Mesendoderm (in vitro differentiated cells): ENCODE data around the gene CDH23.

Experiments used
- DNase-seq: peaks from one replicate; pipeline ENCODE4 v3.0.0; 2013
- H2AK5ac ChIP-seq: 2 replicates; pipeline ENCODE4 v1.6.1; 2013; ENCODE audit warnings: low read length, inconsistent platforms
- H2BK120ac ChIP-seq: 2 replicates; pipeline ENCODE4 v1.6.1; 2013; ENCODE audit warnings: low read depth, mild to moderate bottlenecking, low read length, moderate library complexity, mixed read lengths
- H2BK15ac ChIP-seq: replicated peaks from 2 replicates; pipeline ENCODE4 v1.6.1; 2013; ENCODE audit warnings: low read depth, mild to moderate bottlenecking, moderate library complexity
- H2BK5ac ChIP-seq: 2 replicates; pipeline ENCODE4 v1.6.1; 2013; ENCODE audit warnings: low read length, inconsistent platforms
- H3K18ac ChIP-seq: 2 replicates; pipeline ENCODE4 v1.6.1; 2013; ENCODE audit warnings: mild to moderate bottlenecking, low read length, mixed read lengths
- H3K23ac ChIP-seq: one replicate; pipeline ENCODE4 v1.6.1; 2013; ENCODE audit warnings: low read length
- H3K27ac ChIP-seq: 2 replicates; pipeline ENCODE4 v1.5.1; 2013; ENCODE audit warnings: low read depth, mild to moderate bottlenecking, inconsistent platforms, low read length, moderate library complexity
- H3K27me3 ChIP-seq: 2 replicates; pipeline ENCODE4 v1.6.1; 2013; ENCODE audit warnings: low read length, control low read depth, mild to moderate bottlenecking, inconsistent platforms; ENCODE audit not compliant: insufficient read depth, poor library complexity
- H3K36me3 ChIP-seq: 2 replicates; pipeline ENCODE4 v1.6.1; 2013; ENCODE audit warnings: low read length, inconsistent platforms; ENCODE audit not compliant: control insufficient read depth, insufficient read depth
- H3K4ac ChIP-seq: one replicate; pipeline ENCODE4 v1.6.1; 2013; ENCODE audit warnings: low read depth, mild to moderate bottlenecking, low read length, moderate library complexity
- H3K4me1 ChIP-seq: 2 replicates; pipeline ENCODE4 v1.6.1; 2013; ENCODE audit warnings: low read depth, low read length, inconsistent platforms; ENCODE audit not compliant: control insufficient read depth
- H3K4me2 ChIP-seq: 2 replicates; pipeline ENCODE4 v1.6.1; 2013; ENCODE audit warnings: low read length
- H3K4me3 ChIP-seq: 2 replicates; pipeline ENCODE4 v1.5.1; 2013; ENCODE audit warnings: mild to moderate bottlenecking, low read length
- H3K56ac ChIP-seq: one replicate; pipeline ENCODE4 v1.6.1; 2013; ENCODE audit warnings: low read length
- H3K79me1 ChIP-seq: 2 replicates; pipeline ENCODE4 v1.6.1; 2013; ENCODE audit warnings: low read length, inconsistent platforms
- H3K79me2 ChIP-seq: 2 replicates; pipeline ENCODE4 v1.6.1; 2013; ENCODE audit warnings: mild to moderate bottlenecking, low read length; ENCODE audit not compliant: control insufficient read depth, insufficient read depth
- H3K9ac ChIP-seq: 2 replicates; pipeline ENCODE4 v1.6.1; 2013; ENCODE audit warnings: low read length, inconsistent platforms
- H4K5ac ChIP-seq: one replicate; pipeline ENCODE4 v1.6.1; 2013; ENCODE audit warnings: low read length
- H4K8ac ChIP-seq: one replicate; pipeline ENCODE4 v1.6.1; 2013; ENCODE audit warnings: low read depth, mild to moderate bottlenecking, control low read depth, low read length, moderate library complexity
- WGBS: extraction: QIAGEN DNeasy Blood & Tissue Kit; methylation state at CpG from one replicate; pipeline ENCODE4 v1.1.7; 2013; ENCODE audit warnings: low lambda C conversion rate, missing lambda C conversion rate; ENCODE audit not compliant: insufficient coverage; ENCODE audit errors: extremely low coverage; 5-methylcytosine and 5-hydroxymethylcytosine counted together

The CDH23 gene

DNA sequence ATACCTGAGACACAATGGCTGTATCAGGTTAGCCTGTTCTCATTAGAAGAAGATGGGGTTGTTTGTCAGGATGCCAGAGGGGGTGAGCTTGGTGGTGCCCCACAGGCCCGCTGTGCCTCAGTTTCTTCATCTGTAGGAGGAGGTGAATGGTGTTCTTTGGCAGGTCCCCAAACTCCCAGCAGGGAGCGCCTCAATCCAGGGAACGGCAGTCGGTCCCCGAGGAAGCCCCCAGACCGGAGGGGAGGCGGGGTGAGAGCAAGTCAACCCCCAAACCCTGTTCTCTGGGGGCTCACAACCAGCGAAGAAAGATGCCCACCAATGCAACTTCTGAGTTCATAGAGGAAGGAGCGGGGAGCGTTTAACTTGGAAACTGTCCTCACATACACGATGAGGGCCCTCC lies 306.9 kb downstream of the CDH23 start:
- Histone ChIP-seq H3K4me2 (no peak overlapping the region), H3K79me2 (no peaks in the 10 kb centered on the region), H2BK120ac (no peak overlapping the region), H3K36me3 (no peaks in the 10 kb centered on the region), H3K4me3 (no peak overlapping the region), H4K5ac (no peak overlapping the region), H2BK15ac (no peak overlapping the region), H3K79me1 (no peaks in the 10 kb centered on the region), H3K56ac (no peak overlapping the region), H4K8ac (no peak overlapping the region), H3K9ac (no peak overlapping the region), H2AK5ac (no peak overlapping the region), H3K4ac (no peak overlapping the region), H3K23ac (no peak overlapping the region), H3K27me3 (no peaks in the 10 kb centered on the region), H3K4me1 (no peaks in the 10 kb centered on the region), H3K27ac (no peak overlapping the region), H2BK5ac (no peak overlapping the region), H3K18ac (no peak overlapping the region)
- WGBS = no CpG with 5 or more reads among the region's 11 CpGs
- DNase-seq = no peak

DNA sequence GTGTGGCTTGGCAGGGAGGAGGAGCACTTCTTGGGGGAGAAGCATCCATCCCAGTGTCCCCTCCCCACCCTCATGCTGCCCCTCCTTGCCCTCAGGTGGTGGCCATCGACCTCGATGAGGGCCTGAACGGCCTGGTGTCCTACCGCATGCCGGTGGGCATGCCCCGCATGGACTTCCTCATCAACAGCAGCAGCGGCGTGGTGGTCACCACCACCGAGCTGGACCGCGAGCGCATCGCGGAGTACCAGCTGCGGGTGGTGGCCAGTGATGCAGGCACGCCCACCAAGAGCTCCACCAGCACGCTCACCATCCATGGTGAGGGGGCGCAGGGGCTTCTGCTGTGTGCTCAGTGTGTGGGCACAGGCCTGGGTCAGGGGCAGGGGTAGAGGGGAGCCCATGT lies 308.1 kb downstream of the CDH23 start:
- WGBS = no CpG with 5 or more reads among the region's 18 CpGs
- Histone ChIP-seq H3K56ac (no peak overlapping the region), H3K4me3 (no peak overlapping the region)

DNA sequence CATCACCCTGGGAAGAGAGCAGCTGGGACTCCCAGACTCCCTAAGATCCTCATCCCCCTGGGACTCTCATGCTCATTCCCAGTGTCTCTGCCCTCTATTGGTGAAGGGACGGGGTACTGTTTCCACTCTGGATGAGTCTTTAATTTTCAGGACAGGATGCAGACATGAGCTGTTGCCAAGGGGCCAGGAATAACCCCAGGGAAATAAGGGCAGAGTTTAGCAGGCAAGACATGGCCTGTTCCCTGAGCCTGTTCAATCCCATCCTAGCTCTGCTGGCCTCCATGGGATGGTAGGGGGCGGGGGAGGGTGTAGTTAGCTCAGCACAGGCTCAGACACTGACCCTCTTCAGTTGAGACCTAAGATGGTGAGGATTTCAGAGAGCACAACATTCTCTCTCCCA lies 308.9 kb downstream of the CDH23 start:
- H2BK15ac ChIP-seq = no peak overlapping the region

More for the DNA sequence above, 308.1 kb downstream of the CDH23 start:
- Histone ChIP-seq H3K36me3 (no peaks in the 10 kb centered on the region), H4K5ac (no peak overlapping the region), H2AK5ac (no peak overlapping the region), H3K27me3 (no peaks in the 10 kb centered on the region), H2BK120ac (no peak overlapping the region), H4K8ac (no peak overlapping the region), H3K4me2 (no peak overlapping the region), H3K23ac (no peak overlapping the region), H2BK5ac (no peak overlapping the region), H3K79me2 (no peaks in the 10 kb centered on the region), H3K4ac (no peak overlapping the region), H2BK15ac (no peak overlapping the region), H3K9ac (no peak overlapping the region), H3K4me1 (no peaks in the 10 kb centered on the region), H3K18ac (no peak overlapping the region), H3K79me1 (no peaks in the 10 kb centered on the region), H3K27ac (no peak overlapping the region)
- DNase-seq = no peak

DNA sequence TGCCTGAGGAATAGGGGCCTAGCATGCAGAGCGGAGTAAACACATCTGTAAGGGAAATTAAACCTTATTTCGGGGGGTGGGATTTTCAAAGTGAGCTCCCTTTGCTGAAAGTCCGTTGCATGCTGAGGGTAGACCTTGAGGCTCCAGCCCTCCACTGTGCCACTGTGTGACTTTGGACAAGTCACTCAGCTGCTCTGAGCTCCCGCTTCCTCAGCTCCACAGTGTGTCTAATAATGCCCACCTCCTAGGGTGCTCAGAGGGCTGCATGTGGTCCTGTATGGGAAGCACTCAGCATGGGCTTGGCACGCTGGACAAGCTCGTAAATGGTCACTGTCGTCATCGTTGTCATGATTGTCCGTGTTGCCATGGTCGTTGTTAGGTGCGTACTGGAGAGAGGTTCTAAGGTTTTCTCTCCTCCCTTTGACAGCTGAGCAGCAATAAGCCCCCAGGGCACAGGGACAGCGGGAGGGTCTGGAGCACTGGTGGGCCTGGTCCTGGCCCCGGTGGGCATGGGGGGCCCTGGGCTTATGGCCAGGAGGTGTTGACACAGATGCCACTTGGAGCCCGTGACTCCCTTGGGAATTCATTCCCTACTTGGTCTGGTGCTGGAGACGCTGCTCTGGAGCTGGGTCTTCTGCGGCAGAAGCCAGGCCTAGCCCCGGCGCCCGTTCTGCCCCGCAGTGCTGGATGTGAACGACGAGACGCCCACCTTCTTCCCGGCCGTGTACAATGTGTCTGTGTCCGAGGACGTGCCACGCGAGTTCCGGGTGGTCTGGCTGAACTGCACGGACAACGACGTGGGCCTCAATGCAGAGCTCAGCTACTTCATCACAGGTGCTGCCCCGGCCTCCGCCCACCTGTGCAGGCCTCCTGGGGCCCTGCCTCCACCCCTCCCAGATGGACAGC lies 309.7 kb downstream of the CDH23 start:
- H3K18ac ChIP-seq = no peak overlapping the region
- no peaks in the 10 kb centered on the region for H3K79me2 ChIP-seq
- no CpG with 5 or more reads among the region's 35 CpGs for WGBS
- no peaks in the 10 kb centered on the region for H3K36me3 ChIP-seq
- no peak for DNase-seq
- no peaks in the 10 kb centered on the region for H3K27me3 ChIP-seq
- H3K23ac ChIP-seq = no peak overlapping the region
- no peak overlapping the region for H3K56ac ChIP-seq
- H3K4me2 ChIP-seq = no peak overlapping the region
- H4K8ac ChIP-seq = no peak overlapping the region
- H2BK120ac ChIP-seq = no peak overlapping the region
- no peak overlapping the region for H4K5ac ChIP-seq
- no peak overlapping the region for H3K27ac ChIP-seq
- no peaks in the 10 kb centered on the region for H3K4me1 ChIP-seq
- H3K79me1 ChIP-seq = no peaks in the 10 kb centered on the region
- no peak overlapping the region for H2BK5ac ChIP-seq
- H3K9ac ChIP-seq = no peak overlapping the region
- no peak overlapping the region for H2AK5ac ChIP-seq
- H2BK15ac ChIP-seq = no peak overlapping the region
- H3K4me3 ChIP-seq = no peak overlapping the region
- H3K4ac ChIP-seq = no peak overlapping the region

More for the DNA sequence above, 308.9 kb downstream of the CDH23 start:
- Histone ChIP-seq H3K36me3 (no peaks in the 10 kb centered on the region), H4K5ac (no peak overlapping the region), H3K4me1 (no peaks in the 10 kb centered on the region), H3K4me2 (no peak overlapping the region), H3K27ac (no peak overlapping the region), H3K18ac (no peak overlapping the region), H3K4ac (no peak overlapping the region), H3K79me1 (no peaks in the 10 kb centered on the region), H2AK5ac (no peak overlapping the region), H2BK120ac (no peak overlapping the region), H3K27me3 (no peaks in the 10 kb centered on the region), H4K8ac (no peak overlapping the region), H2BK5ac (no peak overlapping the region), H3K9ac (no peak overlapping the region), H3K79me2 (no peaks in the 10 kb centered on the region), H3K23ac (no peak overlapping the region), H3K56ac (no peak overlapping the region), H3K4me3 (no peak overlapping the region)
- DNase-seq = no peak
- no CpG with 5 or more reads among the region's 2 CpGs for WGBS

DNA sequence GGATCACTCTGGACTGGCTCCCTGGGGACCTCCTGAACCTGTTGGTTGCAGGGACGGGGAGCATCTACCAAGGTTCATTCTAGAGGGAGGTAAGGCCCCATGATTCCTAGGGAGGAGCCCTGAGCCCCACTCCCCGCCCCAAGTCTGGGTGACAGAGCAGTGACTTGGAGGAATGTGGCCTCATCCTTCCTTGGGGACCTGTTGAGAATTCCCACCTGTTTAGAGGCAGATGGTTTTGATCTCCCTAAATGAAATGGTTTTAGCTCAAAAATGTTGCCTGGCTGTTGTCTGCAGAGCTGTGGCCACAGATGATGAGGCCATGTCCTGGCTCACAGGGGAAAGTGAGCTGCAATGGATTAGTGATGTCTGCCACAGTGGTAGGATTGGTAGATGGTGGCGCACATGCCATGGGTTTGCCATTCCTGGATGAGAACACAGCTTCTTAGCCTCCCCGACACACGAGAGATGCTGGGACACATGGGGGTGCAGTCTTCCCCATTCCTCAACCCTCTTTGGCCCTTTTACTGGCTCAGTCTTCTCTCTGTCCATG lies 310.6 kb downstream of the CDH23 start:
- H2BK15ac ChIP-seq = no peak overlapping the region
- no peak overlapping the region for H3K27ac ChIP-seq
- H3K36me3 ChIP-seq = no peaks in the 10 kb centered on the region
- no CpG with 5 or more reads among the region's 5 CpGs for WGBS
- no peak overlapping the region for H3K4ac ChIP-seq
- H3K18ac ChIP-seq = no peak overlapping the region
- H3K79me2 ChIP-seq = no peaks in the 10 kb centered on the region
- no peak overlapping the region for H3K9ac ChIP-seq
- H3K4me3 ChIP-seq = no peak overlapping the region
- H4K8ac ChIP-seq = no peak overlapping the region
- H3K27me3 ChIP-seq = no peaks in the 10 kb centered on the region
- DNase-seq = no peak
- no peak overlapping the region for H3K23ac ChIP-seq
- H3K4me1 ChIP-seq = no peaks in the 10 kb centered on the region
- H4K5ac ChIP-seq = no peak overlapping the region
- no peak overlapping the region for H3K4me2 ChIP-seq
- no peak overlapping the region for H2AK5ac ChIP-seq
- no peak overlapping the region for H3K56ac ChIP-seq
- H3K79me1 ChIP-seq = no peaks in the 10 kb centered on the region
- no peak overlapping the region for H2BK5ac ChIP-seq
- H2BK120ac ChIP-seq = no peak overlapping the region
